ENCODE data around the gene RCAN2. TPM values are rescaled to one million over a fixed set of nuclear protein-coding genes. Genes with fewer than 3 reads are reported as not detected.

RCAN2 gene
- total RNA-seq, 2 donors from 2014 or later: 1.3 to 7.4 TPM

- no peak overlapping the region for H3K27ac Mint-ChIP-seq
- ATAC-seq (replicated peaks in 1 of 2) (no peak), DNase-seq (no peak)
- H3K27me3 Mint-ChIP-seq (ENCODE audit: low read depth): peaks cover 7% of the 10 kb centered on the region
- no peaks in the 10 kb centered on the region for H3K9me3 Mint-ChIP-seq
- no peak overlapping the region for H3K4me3 Mint-ChIP-seq
- H3K36me3 Mint-ChIP-seq (ENCODE audit: insufficient read depth in 2 of 2): no peaks in the 10 kb centered on the region
- H3K4me1 Mint-ChIP-seq (ENCODE audit: low read depth): no peaks in the 10 kb centered on the region
These were observed 110.2 kb downstream of the RCAN2 start for GRCh38 chr6:46381057-46381456.

- H3K36me3 Mint-ChIP-seq (ENCODE audit: insufficient read depth in 2 of 2): no peaks in the 10 kb centered on the region
- no peak overlapping the region for H3K4me3 Mint-ChIP-seq
- no peak overlapping the region for H3K27ac Mint-ChIP-seq
- H3K4me1 Mint-ChIP-seq (ENCODE audit: low read depth): no peaks in the 10 kb centered on the region
- no peaks in the 10 kb centered on the region for H3K9me3 Mint-ChIP-seq
- DNase-seq (no peak), ATAC-seq (replicated peaks in 1 of 2) (no peak)
- H3K27me3 Mint-ChIP-seq (ENCODE audit: low read depth): peaks cover 7% of the 10 kb centered on the region
These were observed 111.0 kb downstream of the RCAN2 start for GRCh38 chr6:46380152-46380807.

- ATAC-seq (replicated peaks in 1 of 2): no peak
These were observed 112.3 kb downstream of the RCAN2 start for GRCh38 chr6:46378882-46379416.

GRCh38 chr6:46378161-46378881 lies 112.9 kb downstream of the RCAN2 start:
- DNase-seq: no peak
- ATAC-seq (replicated peaks in 1 of 2): peak in 1 of 2 donors; percentile 50
- Mint-ChIP-seq H3K4me3 (no peak overlapping the region), H3K36me3 (ENCODE audit: insufficient read depth in 2 of 2) (no peaks in the 10 kb centered on the region), H3K27me3 (ENCODE audit: low read depth) (peaks cover 7% of the 10 kb centered on the region), H3K27ac (no peak overlapping the region), H3K9me3 (no peaks in the 10 kb centered on the region), H3K4me1 (ENCODE audit: low read depth) (no peaks in the 10 kb centered on the region)

More at GRCh38 chr6:46378882-46379416, 112.3 kb downstream of the RCAN2 start:
- Mint-ChIP-seq H3K36me3 (ENCODE audit: insufficient read depth in 2 of 2) (no peaks in the 10 kb centered on the region), H3K27ac (no peak overlapping the region), H3K9me3 (no peaks in the 10 kb centered on the region), H3K4me3 (no peak overlapping the region), H3K4me1 (ENCODE audit: low read depth) (no peaks in the 10 kb centered on the region), H3K27me3 (ENCODE audit: low read depth) (peaks cover 7% of the 10 kb centered on the region)
- DNase-seq: no peak

GRCh38 chr6:46377209-46377608 lies 114.0 kb downstream of the RCAN2 start:
- Mint-ChIP-seq H3K36me3 (ENCODE audit: insufficient read depth in 2 of 2) (no peaks in the 10 kb centered on the region), H3K4me1 (ENCODE audit: low read depth) (no peaks in the 10 kb centered on the region), H3K4me3 (no peak overlapping the region), H3K27me3 (ENCODE audit: low read depth) (no peaks in the 10 kb centered on the region), H3K27ac (no peak overlapping the region), H3K9me3 (no peaks in the 10 kb centered on the region)
- ATAC-seq (replicated peaks in 1 of 2) (no peak), DNase-seq (no peak)

GRCh38 chr6:46376562-46377061 lies 114.6 kb downstream of the RCAN2 start:
- peak overlapping the region in 1 of 2 donors; percentile 52 for H3K4me3 Mint-ChIP-seq
- no peaks in the 10 kb centered on the region for H3K4me1 Mint-ChIP-seq (ENCODE audit: low read depth)
- no peaks in the 10 kb centered on the region for H3K9me3 Mint-ChIP-seq
- H3K36me3 Mint-ChIP-seq (ENCODE audit: insufficient read depth in 2 of 2): no peaks in the 10 kb centered on the region
- DNase-seq (no peak), ATAC-seq (replicated peaks in 1 of 2) (peak in 1 of 2 donors; percentile 17)
- no peaks in the 10 kb centered on the region for H3K27me3 Mint-ChIP-seq (ENCODE audit: low read depth)
- H3K27ac Mint-ChIP-seq: no peak overlapping the region

GRCh38 chr6:46370622-46371021 lies 120.6 kb downstream of the RCAN2 start:
- ATAC-seq (replicated peaks in 1 of 2) (no peak), DNase-seq (no peak)
- Mint-ChIP-seq H3K27me3 (ENCODE audit: low read depth) (peaks cover 6% of the 10 kb centered on the region), H3K4me3 (no peak overlapping the region), H3K36me3 (ENCODE audit: insufficient read depth in 2 of 2) (no peaks in the 10 kb centered on the region), H3K9me3 (no peaks in the 10 kb centered on the region), H3K4me1 (ENCODE audit: low read depth) (no peaks in the 10 kb centered on the region), H3K27ac (no peak overlapping the region)

- Mint-ChIP-seq H3K9me3 (no peaks in the 10 kb centered on the region), H3K27ac (no peak overlapping the region), H3K4me1 (ENCODE audit: low read depth) (no peaks in the 10 kb centered on the region), H3K27me3 (ENCODE audit: low read depth) (peaks cover 16% of the 10 kb centered on the region), H3K36me3 (ENCODE audit: insufficient read depth in 2 of 2) (no peaks in the 10 kb centered on the region), H3K4me3 (no peak overlapping the region)
- DNase-seq (no peak), ATAC-seq (replicated peaks in 1 of 2) (no peak)
These were observed 123.1 kb downstream of the RCAN2 start for GRCh38 chr6:46368169-46368536.

- no peaks in the 10 kb centered on the region for H3K36me3 Mint-ChIP-seq (ENCODE audit: insufficient read depth in 2 of 2)
- DNase-seq (no peak), ATAC-seq (replicated peaks in 1 of 2) (no peak)
- no peak overlapping the region for H3K27ac Mint-ChIP-seq
- no peak overlapping the region for H3K4me3 Mint-ChIP-seq
- no peaks in the 10 kb centered on the region for H3K4me1 Mint-ChIP-seq (ENCODE audit: low read depth)
- H3K9me3 Mint-ChIP-seq: no peaks in the 10 kb centered on the region
- H3K27me3 Mint-ChIP-seq (ENCODE audit: low read depth): peaks cover 16% of the 10 kb centered on the region
These were observed 123.7 kb downstream of the RCAN2 start for GRCh38 chr6:46367354-46368168.

GRCh38 chr6:46366190-46366900 lies 124.9 kb downstream of the RCAN2 start:
- Mint-ChIP-seq H3K36me3 (ENCODE audit: insufficient read depth in 2 of 2) (no peaks in the 10 kb centered on the region), H3K4me1 (ENCODE audit: low read depth) (no peaks in the 10 kb centered on the region), H3K27me3 (ENCODE audit: low read depth) (peaks cover 16% of the 10 kb centered on the region), H3K4me3 (no peak overlapping the region), H3K9me3 (no peaks in the 10 kb centered on the region), H3K27ac (no peak overlapping the region)
- ATAC-seq (replicated peaks in 1 of 2): no peak
- no peak for DNase-seq

- DNase-seq (no peak), ATAC-seq (replicated peaks in 1 of 2) (no peak)
- no peak overlapping the region for H3K27ac Mint-ChIP-seq
- peaks cover 5% of the 10 kb centered on the region for H3K4me1 Mint-ChIP-seq (ENCODE audit: low read depth)
- no peak overlapping the region for H3K4me3 Mint-ChIP-seq
- H3K27me3 Mint-ChIP-seq (ENCODE audit: low read depth): peaks cover 6% of the 10 kb centered on the region
- H3K36me3 Mint-ChIP-seq (ENCODE audit: insufficient read depth in 2 of 2): no peaks in the 10 kb centered on the region
- H3K9me3 Mint-ChIP-seq: peaks cover 0 to 1% of the 10 kb centered on the region in 2 donors
These were observed 133.7 kb downstream of the RCAN2 start for GRCh38 chr6:46357591-46357990.

GRCh38 chr6:46356543-46356942 lies 134.7 kb downstream of the RCAN2 start:
- DNase-seq (no peak), ATAC-seq (replicated peaks in 1 of 2) (no peak)
- Mint-ChIP-seq H3K27ac (no peak overlapping the region), H3K4me1 (ENCODE audit: low read depth) (peaks cover 5% of the 10 kb centered on the region), H3K27me3 (ENCODE audit: low read depth) (peaks cover 11% of the 10 kb centered on the region), H3K9me3 (peaks cover 0 to 1% of the 10 kb centered on the region in 2 donors), H3K36me3 (ENCODE audit: insufficient read depth in 2 of 2) (no peaks in the 10 kb centered on the region), H3K4me3 (no peak overlapping the region)
